T-helper 17 cell (primary cell): ENCODE data around the gene MED16. TPM values are rescaled to one million over a fixed set of nuclear protein-coding genes. Genes with fewer than 3 reads are reported as not detected.
"Not testable (repeated sequence)": the region's sequence is repeated elsewhere in the genome, so short reads cannot be mapped to it uniquely, and the experiment has no call there.

Experiments
- ATAC-seq: fragments of 150-1000 bp; cut with Tn5 transposase; 2 replicates; pipeline ENCODE4 v1.10.0; 2021; ENCODE audit warnings: mild to moderate bottlenecking, moderate library complexity
- DNase-seq, 3 donors: peaks; one replicate each; pipeline versions ENCODE4 v3.0.0 to v3.0.0-alpha.2; 2020 to 2021
- H3K9me3 ChIP-seq: one replicate; pipeline ENCODE4 v1.7.0; 2013; ENCODE audit warnings: low read length, mild to moderate bottlenecking; ENCODE audit not compliant: control insufficient read depth, poor library complexity, severe bottlenecking
- H3K27ac Mint-ChIP-seq: one replicate; pipeline ENCODE4 v1.8.0; 2022; ENCODE audit warnings: mild to moderate bottlenecking, moderate library complexity, mixed read lengths
- H3K27me3 Mint-ChIP-seq: one replicate; pipeline ENCODE4 v1.8.0; 2022; ENCODE audit warnings: mixed read lengths
- H3K36me3 Mint-ChIP-seq: one replicate; pipeline ENCODE4 v1.8.0; 2022; ENCODE audit warnings: low read depth, mixed read lengths
- H3K4me1 Mint-ChIP-seq: one replicate; pipeline ENCODE4 v1.8.0; 2022; ENCODE audit warnings: mild to moderate bottlenecking, mixed read lengths
- H3K4me3 Mint-ChIP-seq: one replicate; pipeline ENCODE4 v1.8.0; 2022; ENCODE audit warnings: mild to moderate bottlenecking, moderate library complexity, mixed read lengths
- total RNA-seq, 4 donors: library from RNA in 2 of 4; stranded (reverse) in 2 of 4; gene quantifications; one replicate each; pipeline ENCODE4 v1.2.3 and lab custom pipeline; 2022 to 2026

Gene MED16
- total RNA-seq, 2 donors from 2014 or later = 59.6 to 71.3 TPM

- H3K36me3 Mint-ChIP-seq = no peaks in the 10 kb centered on the region
- DNase-seq = no peak
- no peak overlapping the region for H3K4me3 Mint-ChIP-seq
- ATAC-seq = no peak
- H3K27ac Mint-ChIP-seq = peak overlapping the region; percentile 63
- peaks cover 12% of the 10 kb centered on the region for H3K4me1 Mint-ChIP-seq
- no peaks in the 10 kb centered on the region for H3K9me3 ChIP-seq
- no peaks in the 10 kb centered on the region for H3K27me3 Mint-ChIP-seq
Measured at GRCh38 chr19:899336-900042, 6.5 kb upstream of the MED16 start.

- Mint-ChIP-seq H3K4me3 (no peak overlapping the region), H3K27ac (no peak overlapping the region), H3K36me3 (no peaks in the 10 kb centered on the region), H3K4me1 (peaks cover 7% of the 10 kb centered on the region), H3K27me3 (no peaks in the 10 kb centered on the region)
- H3K9me3 ChIP-seq = no peaks in the 10 kb centered on the region
- no peak for DNase-seq
- peak; percentile 16 for ATAC-seq
Measured at GRCh38 chr19:898663-899062, 5.7 kb upstream of the MED16 start.

GRCh38 chr19:897442-898039, 4.6 kb upstream of the MED16 start:
- H3K9me3 ChIP-seq = no peaks in the 10 kb centered on the region
- H3K27me3 Mint-ChIP-seq = no peaks in the 10 kb centered on the region
- H3K4me3 Mint-ChIP-seq = no peak overlapping the region
- peaks cover 14% of the 10 kb centered on the region for H3K4me1 Mint-ChIP-seq
- H3K27ac Mint-ChIP-seq = peak overlapping the region; percentile 79
- ATAC-seq (no peak), DNase-seq (no peak)
- no peaks in the 10 kb centered on the region for H3K36me3 Mint-ChIP-seq

- DNase-seq = no peak
- no peaks in the 10 kb centered on the region for H3K27me3 Mint-ChIP-seq
- no peak for ATAC-seq
- peaks cover 16% of the 10 kb centered on the region for H3K4me1 Mint-ChIP-seq
- H3K9me3 ChIP-seq = no peaks in the 10 kb centered on the region
- peak overlapping the region; percentile 31 for H3K4me3 Mint-ChIP-seq
- H3K36me3 Mint-ChIP-seq = no peaks in the 10 kb centered on the region
- peak overlapping the region; percentile 79 for H3K27ac Mint-ChIP-seq
Measured at GRCh38 chr19:896999-897398, 4.0 kb upstream of the MED16 start.

GRCh38 chr19:896434-896833, 3.4 kb upstream of the MED16 start:
- Mint-ChIP-seq H3K36me3 (no peaks in the 10 kb centered on the region), H3K27ac (no peak overlapping the region), H3K27me3 (no peaks in the 10 kb centered on the region), H3K4me3 (no peak overlapping the region), H3K4me1 (peaks cover 16% of the 10 kb centered on the region)
- DNase-seq (no peak), ATAC-seq (no peak)
- no peaks in the 10 kb centered on the region for H3K9me3 ChIP-seq

- ATAC-seq (no peak), DNase-seq (peak in 1 of 3 donors; percentile 53)
- peaks cover 26% of the 10 kb centered on the region for H3K4me1 Mint-ChIP-seq
- peak overlapping the region; percentile 86 for H3K4me3 Mint-ChIP-seq
- H3K27me3 Mint-ChIP-seq = no peaks in the 10 kb centered on the region
- H3K9me3 ChIP-seq = no peaks in the 10 kb centered on the region
- H3K27ac Mint-ChIP-seq = peak overlapping the region; percentile 95
- no peaks in the 10 kb centered on the region for H3K36me3 Mint-ChIP-seq
Measured at GRCh38 chr19:892243-892893, 619 bp downstream of the MED16 start.

GRCh38 chr19:891421-892200, 1.4 kb downstream of the MED16 start:
- H3K27ac Mint-ChIP-seq = peak overlapping the region; percentile 95
- peak overlapping the region; percentile 86 for H3K4me3 Mint-ChIP-seq
- not testable (repeated sequence) for ATAC-seq, DNase-seq, H3K9me3 ChIP-seq, H3K27me3 Mint-ChIP-seq, H3K36me3 Mint-ChIP-seq
- peaks cover 26% of the 10 kb centered on the region for H3K4me1 Mint-ChIP-seq

GRCh38 chr19:890831-891230, 2.2 kb downstream of the MED16 start:
- no peaks in the 10 kb centered on the region for H3K9me3 ChIP-seq
- peak overlapping the region; percentile 85 for H3K27ac Mint-ChIP-seq
- peak overlapping the region; percentile 82 for H3K4me3 Mint-ChIP-seq
- ATAC-seq (no peak), DNase-seq (no peak)
- no peaks in the 10 kb centered on the region for H3K36me3 Mint-ChIP-seq
- peaks cover 26% of the 10 kb centered on the region for H3K4me1 Mint-ChIP-seq
- H3K27me3 Mint-ChIP-seq = no peaks in the 10 kb centered on the region

- DNase-seq (no peak), ATAC-seq (no peak)
- no peak overlapping the region for H3K4me3 Mint-ChIP-seq
- H3K36me3 Mint-ChIP-seq = no peaks in the 10 kb centered on the region
- no peak overlapping the region for H3K27ac Mint-ChIP-seq
- peaks cover 24% of the 10 kb centered on the region for H3K4me1 Mint-ChIP-seq
- no peaks in the 10 kb centered on the region for H3K27me3 Mint-ChIP-seq
- H3K9me3 ChIP-seq = no peaks in the 10 kb centered on the region
Measured at GRCh38 chr19:889662-890295, 3.2 kb downstream of the MED16 start.

GRCh38 chr19:888581-889385, 4.2 kb downstream of the MED16 start:
- Mint-ChIP-seq H3K27ac (peak overlapping the region; percentile 93), H3K4me1 (peaks cover 24% of the 10 kb centered on the region), H3K36me3 (no peaks in the 10 kb centered on the region), H3K27me3 (no peaks in the 10 kb centered on the region), H3K4me3 (peak overlapping the region; percentile 82)
- ATAC-seq (peak; percentile 61), DNase-seq (peak in 1 of 3 donors; percentile 44)
- no peaks in the 10 kb centered on the region for H3K9me3 ChIP-seq

- no peak for DNase-seq
- peaks cover 17% of the 10 kb centered on the region for H3K4me1 Mint-ChIP-seq
- no peak overlapping the region for H3K4me3 Mint-ChIP-seq
- no peak for ATAC-seq
- peak overlapping the region; percentile 93 for H3K27ac Mint-ChIP-seq
- H3K36me3 Mint-ChIP-seq = no peaks in the 10 kb centered on the region
- no peaks in the 10 kb centered on the region for H3K27me3 Mint-ChIP-seq
- no peaks in the 10 kb centered on the region for H3K9me3 ChIP-seq
Measured at GRCh38 chr19:887599-887998, 5.4 kb downstream of the MED16 start.

- peak overlapping the region; percentile 93 for H3K27ac Mint-ChIP-seq
- no peak for DNase-seq
- peaks cover 15% of the 10 kb centered on the region for H3K4me1 Mint-ChIP-seq
- no peaks in the 10 kb centered on the region for H3K9me3 ChIP-seq
- ATAC-seq = no peak
- no peak overlapping the region for H3K4me3 Mint-ChIP-seq
- H3K27me3 Mint-ChIP-seq = no peaks in the 10 kb centered on the region
- no peaks in the 10 kb centered on the region for H3K36me3 Mint-ChIP-seq
Measured at GRCh38 chr19:887072-887471, 5.9 kb downstream of the MED16 start.
